Stomach (tissue), 9 donors: ENCODE data around the gene ASIC2. TPM values are rescaled to one million over a fixed set of nuclear protein-coding genes. Genes with fewer than 3 reads are reported as not detected.

Experiments used
- DNase-seq, 2 donors: peaks; one replicate each; pipeline versions ENCODE4 v3.0.0 to v3.0.0-alpha.2; 2013 to 2019
- H3K27ac ChIP-seq, 5 donors: fragments of 200-600 bp in 4 of 5; sonication (generic) in 4 of 5; one replicate each; pipeline ENCODE4 v1.5.1; 2013 to 2019; ENCODE audit warnings: mild to moderate bottlenecking in 1 of 5, moderate library complexity in 1 of 5
- H3K27me3 ChIP-seq, 3 donors: fragments of 200-600 bp; sonication (generic); one replicate each; pipeline ENCODE4 v1.5.1; 2017 to 2019; ENCODE audit warnings: mixed run types in 1 of 3
- H3K36me3 ChIP-seq, 4 donors: fragments of 200-600 bp; sonication (generic); 1 replicate in 3 of 4; 2 replicates in 1 of 4; pipeline ENCODE4 v1.5.1; 2016 to 2019
- H3K4me1 ChIP-seq, 4 donors: fragments of 200-600 bp; sonication (generic); one replicate each; pipeline ENCODE4 v1.5.1; 2016 to 2019
- H3K4me3 ChIP-seq, 4 donors: fragments of 200-600 bp; sonication (generic) in 3 of 4; one replicate each; pipeline ENCODE4 v1.5.1; 2016 to 2019; ENCODE audit warnings: mild to moderate bottlenecking in 1 of 4
- H3K9me3 ChIP-seq, 4 donors: fragments of 200-600 bp; sonication (generic); one replicate each; pipeline ENCODE4 v1.5.1; 2016 to 2019
- EP300 ChIP-seq: sonication (generic); formaldehyde crosslinking; IDR thresholded peaks from one replicate; pipeline ENCODE4 v1.6.1; 2017; ENCODE audit warnings: antibody characterized with exemption
- POLR2A ChIP-seq, 4 donors: fragments of 450-650 bp; IDR thresholded peaks; one replicate each; pipeline ENCODE4 v1.6.1; 2016; ENCODE audit warnings: antibody characterized with exemption in 4 of 4, control low read depth in 2 of 4, mild to moderate bottlenecking in 1 of 4, moderate library complexity in 1 of 4
- POLR2AphosphoS5 ChIP-seq, 3 donors: sonication (generic); formaldehyde crosslinking; IDR thresholded peaks; one replicate each; pipeline ENCODE4 v1.6.1; 2016; ENCODE audit warnings: antibody characterized with exemption in 3 of 3
- WGBS, 5 donors: extraction: QIAGEN DNeasy Blood & Tissue Kit in 3 of 5; methylation state at CpG; one replicate each; pipeline versions ENCODE4 v1.1.5 to v1.1.7; 2013 to 2018; 5-methylcytosine and 5-hydroxymethylcytosine counted together
- intact Hi-C: fragments of 100-400 bp; cut with DNase I; formaldehyde crosslinking; loops from one replicate; pipeline ENCODE4 v1.15.1; 2023; ENCODE audit warnings: low total_unique reads
- polyA plus RNA-seq, 3 donors: library from polyadenylated mRNA; stranded (reverse); fragments of 200-250 nt; gene quantifications; one replicate each; pipeline ENCODE4 v1.2.3, GENCODE V29; 2013
- total RNA-seq, 5 donors: library from RNA; depleted of rRNA; stranded (reverse); fragments of >200 nt; gene quantifications; one replicate each; pipeline versions ENCODE4 v1.1.0 to v1.2.3, GENCODE V29; 2014 to 2016
- TF ChIP-seq, protein P1 (sequence below), 7 experiments: fragments of 450-650 bp in 4 of 7; fragments of 200-600 bp in 3 of 7; sonication (generic) in 3 of 7; IDR thresholded peaks; one replicate each; pipeline ENCODE4 v1.5.1; 2016 to 2019; ENCODE audit warnings: antibody characterized with exemption in 7 of 7, control low read depth in 2 of 7, mild to moderate bottlenecking in 1 of 7
- donor health status: healthy with polysubstance abuse.
- donor health status: Bipolar disorder and iron deficiency.
- donor health status: healthy.

The ASIC2 gene
- total and polyA plus RNA-seq, 8 donors, result 0.13 to 0.18 TPM; not detected in 6

DNA sequence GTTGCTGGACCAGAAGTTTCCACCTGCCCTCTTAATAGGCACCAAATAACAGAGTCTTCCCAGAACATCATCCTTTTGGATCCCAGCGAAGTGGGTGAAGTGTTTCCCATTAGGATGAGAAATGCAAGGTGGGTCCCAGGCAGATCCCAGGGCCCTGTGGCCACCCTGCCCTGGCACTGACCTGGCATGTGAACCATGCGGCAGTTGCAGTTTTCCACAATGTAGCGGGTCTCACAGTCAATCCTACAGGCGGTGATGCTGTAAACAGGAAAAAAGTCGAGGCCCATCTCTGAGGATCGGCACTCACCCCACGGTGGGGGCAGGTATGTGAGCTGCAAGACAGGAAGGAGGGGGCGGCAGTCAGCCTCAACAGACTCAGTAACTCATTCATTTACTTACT, 265.0 kb downstream of the ASIC2 start:
- no peaks in the 10 kb centered on the region for H3K4me1 ChIP-seq
- no peaks in the 10 kb centered on the region for H3K9me3 ChIP-seq
- H3K27me3 ChIP-seq, result peaks cover 0 to 3% (median 3%) of the 10 kb centered on the region in 3 donors
- intact Hi-C loops, result no loop called here
- WGBS, 5 donors, result 77 to 82% (median 79%) methylated on average over 8 of the region's 8 CpGs
- no peaks in the 10 kb centered on the region for H3K36me3 ChIP-seq
- H3K27ac ChIP-seq, result no peak overlapping the region
- H3K4me3 ChIP-seq, result no peak overlapping the region
- DNase-seq, result no peak
- TF ChIP-seq POLR2A (IDR thresholded peaks at IDR 0.05) (no peak), POLR2AphosphoS5 (IDR thresholded peaks at IDR 0.05) (no peak), EP300 (no peak)
- TF ChIP-seq, protein P1, sequence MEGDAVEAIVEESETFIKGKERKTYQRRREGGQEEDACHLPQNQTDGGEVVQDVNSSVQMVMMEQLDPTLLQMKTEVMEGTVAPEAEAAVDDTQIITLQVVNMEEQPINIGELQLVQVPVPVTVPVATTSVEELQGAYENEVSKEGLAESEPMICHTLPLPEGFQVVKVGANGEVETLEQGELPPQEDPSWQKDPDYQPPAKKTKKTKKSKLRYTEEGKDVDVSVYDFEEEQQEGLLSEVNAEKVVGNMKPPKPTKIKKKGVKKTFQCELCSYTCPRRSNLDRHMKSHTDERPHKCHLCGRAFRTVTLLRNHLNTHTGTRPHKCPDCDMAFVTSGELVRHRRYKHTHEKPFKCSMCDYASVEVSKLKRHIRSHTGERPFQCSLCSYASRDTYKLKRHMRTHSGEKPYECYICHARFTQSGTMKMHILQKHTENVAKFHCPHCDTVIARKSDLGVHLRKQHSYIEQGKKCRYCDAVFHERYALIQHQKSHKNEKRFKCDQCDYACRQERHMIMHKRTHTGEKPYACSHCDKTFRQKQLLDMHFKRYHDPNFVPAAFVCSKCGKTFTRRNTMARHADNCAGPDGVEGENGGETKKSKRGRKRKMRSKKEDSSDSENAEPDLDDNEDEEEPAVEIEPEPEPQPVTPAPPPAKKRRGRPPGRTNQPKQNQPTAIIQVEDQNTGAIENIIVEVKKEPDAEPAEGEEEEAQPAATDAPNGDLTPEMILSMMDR (IDR thresholded peaks at IDR 0.05), result no peak

DNA sequence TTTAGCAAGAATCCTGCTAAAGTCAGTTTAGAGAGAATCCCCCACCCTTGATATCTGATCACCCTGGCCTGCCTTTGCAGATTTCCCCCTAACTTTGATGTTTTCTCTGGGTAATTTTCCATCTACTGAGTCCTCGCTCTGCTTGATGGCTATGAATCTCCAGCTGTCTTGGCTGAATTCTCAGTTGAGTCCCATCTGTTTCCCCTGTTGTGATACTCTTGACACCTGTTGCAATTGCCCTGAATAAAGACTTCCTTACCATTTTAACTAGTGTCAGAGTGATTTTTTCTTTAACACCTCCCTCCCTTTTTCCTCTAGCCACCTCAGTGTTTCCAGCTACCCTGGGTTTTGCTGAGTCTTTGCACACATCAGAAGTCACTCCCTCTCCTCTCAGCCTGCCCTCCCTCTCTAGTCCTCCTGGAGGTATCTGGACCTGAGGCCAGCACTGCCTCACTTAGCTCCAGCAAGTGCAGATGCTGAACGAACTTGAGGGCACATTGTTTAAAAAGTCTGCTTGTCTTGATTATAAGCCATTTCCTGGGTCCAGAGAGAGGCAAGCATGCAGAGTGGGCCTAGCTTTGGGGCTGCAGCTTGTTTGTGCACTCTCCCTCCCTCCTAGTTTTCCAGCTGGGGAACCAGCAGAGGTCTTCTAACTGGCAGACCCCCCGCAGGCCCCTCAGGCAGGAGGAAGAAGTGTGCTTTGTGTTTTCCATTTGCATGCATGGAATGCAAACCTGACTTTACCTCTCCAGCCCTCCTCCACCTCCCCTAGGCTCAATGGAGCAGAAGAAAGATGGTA, 268.2 kb downstream of the ASIC2 start:
- Histone ChIP-seq H3K4me3 (no peak overlapping the region), H3K9me3 (no peaks in the 10 kb centered on the region), H3K27me3 (no peaks in the 10 kb centered on the region), H3K4me1 (no peaks in the 10 kb centered on the region), H3K36me3 (no peaks in the 10 kb centered on the region), H3K27ac (no peak overlapping the region)
- TF ChIP-seq POLR2AphosphoS5 (IDR thresholded peaks at IDR 0.05) (no peak), EP300 (no peak), POLR2A (IDR thresholded peaks at IDR 0.05) (no peak)
- TF ChIP-seq, protein P1 (IDR thresholded peaks at IDR 0.05), result no peak
- intact Hi-C loops, result no loop called here
- no peak for DNase-seq
- WGBS, 5 donors, result 53 to 73% (median 66%) methylated on average over 3 of the region's 3 CpGs

DNA sequence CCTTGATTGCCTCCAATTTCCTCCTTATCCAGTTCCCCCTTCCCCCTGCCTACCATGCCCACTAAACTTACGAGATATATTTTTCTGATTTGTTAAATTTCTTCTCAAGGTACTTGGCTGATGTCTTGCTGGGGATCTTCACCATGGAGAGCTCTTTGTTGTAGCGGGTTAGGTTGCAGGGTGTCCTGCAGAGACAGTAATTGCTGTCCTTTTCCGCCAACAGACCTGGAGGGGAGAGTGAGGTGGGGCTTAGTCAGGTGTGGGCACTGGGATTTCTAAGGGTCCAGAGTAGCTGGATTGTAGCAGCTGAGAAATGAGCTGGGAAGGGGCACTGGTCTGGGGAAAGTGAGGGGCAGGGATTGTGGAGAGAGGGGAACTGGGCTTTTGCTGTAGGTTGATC, 269.3 kb downstream of the ASIC2 start:
- Histone ChIP-seq H3K27ac (no peak overlapping the region), H3K4me1 (no peaks in the 10 kb centered on the region), H3K4me3 (no peak overlapping the region), H3K36me3 (no peaks in the 10 kb centered on the region), H3K9me3 (no peaks in the 10 kb centered on the region), H3K27me3 (no peaks in the 10 kb centered on the region)
- 68 to 86% (median 77%) methylated on average over 3 of the region's 3 CpGs for WGBS, 5 donors
- DNase-seq, result no peak
- no peak for TF ChIP-seq EP300
- no peak for TF ChIP-seq POLR2AphosphoS5 (IDR thresholded peaks at IDR 0.05)
- TF ChIP-seq, protein P1 (IDR thresholded peaks at IDR 0.05), result no peak
- TF ChIP-seq POLR2A (IDR thresholded peaks at IDR 0.05), result no peak
- intact Hi-C loops, result no loop called here

- Histone ChIP-seq H3K27me3 (peaks cover 0 to 4% (median 0%) of the 10 kb centered on the region in 3 donors), H3K27ac (no peak overlapping the region), H3K4me3 (no peak overlapping the region), H3K4me1 (no peaks in the 10 kb centered on the region), H3K9me3 (no peaks in the 10 kb centered on the region), H3K36me3 (no peaks in the 10 kb centered on the region)
- TF ChIP-seq EP300, result no peak
- no peak for DNase-seq
- intact Hi-C loops, result no loop called here
- WGBS, 5 donors, result 62 to 70% (median 64%) methylated on average over 12 of the region's 12 CpGs
These were observed 271.2 kb downstream of the ASIC2 start for GRCh38 chr17:33021731-33022408.
